HepG2 (cell line): ENCODE results near the gene PRADC1. TPM values are rescaled to one million over a fixed set of nuclear protein-coding genes. Genes with fewer than 3 reads are reported as not detected.

Source experiments
- GABPB1 ChIP-seq: IDR thresholded peaks from 2 replicates; pipeline ENCODE4 v1.6.1; 2016; ENCODE audit warnings: mild to moderate bottlenecking, missing genetic modification reagents, moderate library complexity, missing compliant biosample characterization
- JUN ChIP-seq: sonication (generic); formaldehyde crosslinking; IDR thresholded peaks from 2 replicates; pipeline ENCODE4 v1.4.0; 2020; ENCODE audit warnings: mild to moderate bottlenecking, missing genetic modification reagents
- KLF12 ChIP-seq: sonication (generic); formaldehyde crosslinking; IDR thresholded peaks from 2 replicates; pipeline ENCODE4 v1.4.0; 2020; ENCODE audit warnings: missing genetic modification reagents, borderline replicate concordance
- MED13 ChIP-seq: sonication (generic); formaldehyde crosslinking; IDR thresholded peaks from 2 replicates; pipeline ENCODE4 v1.5.0; 2020; ENCODE audit warnings: missing genetic modification reagents
- REL ChIP-seq: sonication (generic); formaldehyde crosslinking; conservative IDR thresholded peaks from 2 replicates; pipeline ENCODE4 v1.8.0; 2022; ENCODE audit warnings: mild to moderate bottlenecking, missing genetic modification reagents, moderate library complexity
- TMF1 ChIP-seq: sonication (generic); formaldehyde crosslinking; IDR thresholded peaks from 2 replicates; pipeline ENCODE4 v1.8.1; 2022; ENCODE audit warnings: low read depth, missing genetic modification reagents
- ZMYM2 ChIP-seq: sonication (generic); formaldehyde crosslinking; IDR thresholded peaks from 2 replicates; pipeline ENCODE4 v1.8.0; 2022; ENCODE audit warnings: mild to moderate bottlenecking, missing genetic modification reagents
- ZNF230 ChIP-seq: sonication (generic); formaldehyde crosslinking; IDR thresholded peaks from 2 replicates; pipeline ENCODE4 v1.4.0; 2020; ENCODE audit warnings: mild to moderate bottlenecking, missing genetic modification reagents
- ZNF546 ChIP-seq: sonication (generic); formaldehyde crosslinking; conservative IDR thresholded peaks from 2 replicates; pipeline ENCODE4 v1.8.1; 2023; ENCODE audit warnings: mild to moderate bottlenecking, missing genetic modification reagents
- ZNF569 ChIP-seq: sonication (generic); formaldehyde crosslinking; IDR thresholded peaks from 2 replicates; pipeline ENCODE4 v1.5.0; 2020; ENCODE audit warnings: mild to moderate bottlenecking, missing genetic modification reagents, moderate library complexity, borderline replicate concordance
- ZNF615 ChIP-seq: sonication (generic); formaldehyde crosslinking; IDR thresholded peaks from 2 replicates; pipeline ENCODE4 v1.5.0; 2020; ENCODE audit warnings: mild to moderate bottlenecking, missing genetic modification reagents, borderline replicate concordance
- polyA plus RNA-seq, 8 experiments: library from polyadenylated mRNA; depleted of rRNA in 3 of 8; stranded (reverse) in 7 of 8; unstranded in 1 of 8; fragments of >200 nt; fragmentation: Illumina TruSeq in 4 of 8; extraction: Trizol in 4 of 8; gene quantifications; 2 replicates each; pipeline versions ENCODE4 v1.2.1 to v1.2.3, GENCODE V29; 2011 to 2016; ENCODE audit warnings: low read depth in 4 of 8, missing spikeins in 1 of 8, mixed read lengths in 1 of 8; ENCODE audit not compliant: insufficient read depth in 1 of 8
- total RNA-seq, 5 experiments: library from RNA; depleted of rRNA; stranded (reverse); fragments of >200 nt; fragmentation: Illumina TruSeq; extraction: Trizol; gene quantifications; 2 replicates each; pipeline ENCODE4 v1.2.3, GENCODE V29; 2016; ENCODE audit warnings: low read depth in 1 of 5
- TF ChIP-seq, protein P1 (sequence below): sonication (generic); formaldehyde crosslinking; IDR thresholded peaks from 2 replicates; pipeline ENCODE4 v1.4.0; 2020; ENCODE audit warnings: missing genetic modification reagents
- TF ChIP-seq, protein P2 (sequence below): sonication (generic); formaldehyde crosslinking; IDR thresholded peaks from 2 replicates; pipeline ENCODE4 v1.4.0; 2020; ENCODE audit warnings: missing genetic modification reagents
- TF ChIP-seq, protein P3 (sequence below): IDR thresholded peaks from 2 replicates; pipeline ENCODE4 v1.6.1; 2016; ENCODE audit warnings: low read depth
- TF ChIP-seq, protein P4 (sequence below): sonication (generic); formaldehyde crosslinking; IDR thresholded peaks from 2 replicates; pipeline ENCODE4 v1.8.1; 2023; ENCODE audit warnings: mild to moderate bottlenecking, missing genetic modification reagents
- TF ChIP-seq, protein P5 (sequence below): sonication (generic); formaldehyde crosslinking; IDR thresholded peaks from 2 replicates; pipeline ENCODE4 v1.4.0; 2020; ENCODE audit warnings: mild to moderate bottlenecking, missing genetic modification reagents, borderline replicate concordance
- TF ChIP-seq, protein P6 (sequence below): sonication (generic); formaldehyde crosslinking; IDR thresholded peaks from 2 replicates; pipeline ENCODE4 v1.5.0; 2020; ENCODE audit warnings: missing genetic modification reagents

PRADC1 gene
- total and polyA plus RNA-seq, 2 of the 13 experiments (the other 11 are each of a cell fraction or from before 2014, with no cell fraction given), result 12.1 to 37.2 TPM

DNA sequence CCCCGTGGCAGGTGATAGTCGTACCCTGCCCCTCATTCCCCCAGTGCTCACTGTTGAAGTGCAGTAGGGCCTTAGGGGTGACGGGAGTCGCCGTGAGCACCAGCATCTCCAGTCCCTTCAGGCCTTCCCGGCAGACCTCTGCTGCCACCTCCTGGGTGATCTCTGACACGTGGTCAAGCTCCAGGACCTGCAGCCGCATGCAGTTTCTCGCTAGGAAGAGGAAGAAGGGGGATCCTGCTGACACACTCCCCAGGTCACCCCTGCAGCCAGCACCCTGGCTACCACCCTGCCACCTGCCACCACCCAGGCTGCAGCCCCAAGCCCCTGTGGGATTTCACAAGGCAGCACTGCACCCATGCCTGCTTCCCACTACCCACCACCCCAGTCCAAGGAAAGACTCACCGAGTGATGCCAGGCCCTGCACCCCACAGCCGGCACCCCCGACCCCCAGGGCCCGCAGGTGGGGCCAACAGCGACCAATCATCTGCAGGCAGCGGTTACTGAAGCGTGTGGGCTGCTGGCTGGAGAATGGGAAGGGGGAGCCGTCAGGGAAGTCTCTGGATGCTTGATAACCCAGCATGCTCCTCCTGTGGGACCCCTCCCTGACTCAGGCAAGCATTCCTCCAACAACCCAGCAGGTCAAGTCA lies 27.4 kb upstream of the PRADC1 start (continued):
- TF ChIP-seq, protein P1, sequence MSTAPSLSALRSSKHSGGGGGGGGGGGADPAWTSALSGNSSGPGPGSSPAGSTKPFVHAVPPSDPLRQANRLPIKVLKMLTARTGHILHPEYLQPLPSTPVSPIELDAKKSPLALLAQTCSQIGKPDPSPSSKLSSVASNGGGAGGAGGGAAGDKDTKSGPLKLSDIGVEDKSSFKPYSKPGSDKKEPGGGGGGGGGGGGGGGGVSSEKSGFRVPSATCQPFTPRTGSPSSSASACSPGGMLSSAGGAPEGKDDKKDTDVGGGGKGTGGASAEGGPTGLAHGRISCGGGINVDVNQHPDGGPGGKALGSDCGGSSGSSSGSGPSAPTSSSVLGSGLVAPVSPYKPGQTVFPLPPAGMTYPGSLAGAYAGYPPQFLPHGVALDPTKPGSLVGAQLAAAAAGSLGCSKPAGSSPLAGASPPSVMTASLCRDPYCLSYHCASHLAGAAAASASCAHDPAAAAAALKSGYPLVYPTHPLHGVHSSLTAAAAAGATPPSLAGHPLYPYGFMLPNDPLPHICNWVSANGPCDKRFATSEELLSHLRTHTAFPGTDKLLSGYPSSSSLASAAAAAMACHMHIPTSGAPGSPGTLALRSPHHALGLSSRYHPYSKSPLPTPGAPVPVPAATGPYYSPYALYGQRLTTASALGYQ, result no peak
- TF ChIP-seq ZNF546 (CRISPR knock-in tag), result no peak
- no peak for TF ChIP-seq ZNF615 (CRISPR knock-in tag)
- TF ChIP-seq REL (CRISPR knock-in tag), result no peak
- TF ChIP-seq, protein P2, sequence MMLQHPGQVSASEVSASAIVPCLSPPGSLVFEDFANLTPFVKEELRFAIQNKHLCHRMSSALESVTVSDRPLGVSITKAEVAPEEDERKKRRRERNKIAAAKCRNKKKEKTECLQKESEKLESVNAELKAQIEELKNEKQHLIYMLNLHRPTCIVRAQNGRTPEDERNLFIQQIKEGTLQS (CRISPR knock-in tag), result no peak
- TF ChIP-seq, protein P3, sequence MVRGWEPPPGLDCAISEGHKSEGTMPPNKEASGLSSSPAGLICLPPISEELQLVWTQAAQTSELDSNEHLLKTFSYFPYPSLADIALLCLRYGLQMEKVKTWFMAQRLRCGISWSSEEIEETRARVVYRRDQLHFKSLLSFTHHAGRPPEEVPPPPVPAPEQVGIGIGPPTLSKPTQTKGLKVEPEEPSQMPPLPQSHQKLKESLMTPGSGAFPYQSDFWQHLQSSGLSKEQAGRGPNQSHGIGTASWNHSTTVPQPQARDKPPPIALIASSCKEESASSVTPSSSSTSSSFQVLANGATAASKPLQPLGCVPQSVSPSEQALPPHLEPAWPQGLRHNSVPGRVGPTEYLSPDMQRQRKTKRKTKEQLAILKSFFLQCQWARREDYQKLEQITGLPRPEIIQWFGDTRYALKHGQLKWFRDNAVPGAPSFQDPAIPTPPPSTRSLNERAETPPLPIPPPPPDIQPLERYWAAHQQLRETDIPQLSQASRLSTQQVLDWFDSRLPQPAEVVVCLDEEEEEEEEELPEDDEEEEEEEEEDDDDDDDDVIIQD (CRISPR knock-in tag), result no peak
- TF ChIP-seq GABPB1 (CRISPR knock-in tag), result peak; percentile 23; the same call in 1 of the 2 replicates
- TF ChIP-seq, protein P4, sequence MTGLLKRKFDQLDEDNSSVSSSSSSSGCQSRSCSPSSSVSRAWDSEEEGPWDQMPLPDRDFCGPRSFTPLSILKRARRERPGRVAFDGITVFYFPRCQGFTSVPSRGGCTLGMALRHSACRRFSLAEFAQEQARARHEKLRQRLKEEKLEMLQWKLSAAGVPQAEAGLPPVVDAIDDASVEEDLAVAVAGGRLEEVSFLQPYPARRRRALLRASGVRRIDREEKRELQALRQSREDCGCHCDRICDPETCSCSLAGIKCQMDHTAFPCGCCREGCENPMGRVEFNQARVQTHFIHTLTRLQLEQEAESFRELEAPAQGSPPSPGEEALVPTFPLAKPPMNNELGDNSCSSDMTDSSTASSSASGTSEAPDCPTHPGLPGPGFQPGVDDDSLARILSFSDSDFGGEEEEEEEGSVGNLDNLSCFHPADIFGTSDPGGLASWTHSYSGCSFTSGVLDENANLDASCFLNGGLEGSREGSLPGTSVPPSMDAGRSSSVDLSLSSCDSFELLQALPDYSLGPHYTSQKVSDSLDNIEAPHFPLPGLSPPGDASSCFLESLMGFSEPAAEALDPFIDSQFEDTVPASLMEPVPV, result no peak
- TF ChIP-seq ZNF230 (CRISPR knock-in tag), result no peak
- no peak for TF ChIP-seq KLF12 (CRISPR knock-in tag)
- no peak for TF ChIP-seq ZNF569 (CRISPR knock-in tag)
- TF ChIP-seq MED13 (CRISPR knock-in tag), result no peak
- TF ChIP-seq TMF1 (CRISPR knock-in tag), result no peak
- TF ChIP-seq JUN (CRISPR knock-in tag), result no peak
- TF ChIP-seq, protein P5, sequence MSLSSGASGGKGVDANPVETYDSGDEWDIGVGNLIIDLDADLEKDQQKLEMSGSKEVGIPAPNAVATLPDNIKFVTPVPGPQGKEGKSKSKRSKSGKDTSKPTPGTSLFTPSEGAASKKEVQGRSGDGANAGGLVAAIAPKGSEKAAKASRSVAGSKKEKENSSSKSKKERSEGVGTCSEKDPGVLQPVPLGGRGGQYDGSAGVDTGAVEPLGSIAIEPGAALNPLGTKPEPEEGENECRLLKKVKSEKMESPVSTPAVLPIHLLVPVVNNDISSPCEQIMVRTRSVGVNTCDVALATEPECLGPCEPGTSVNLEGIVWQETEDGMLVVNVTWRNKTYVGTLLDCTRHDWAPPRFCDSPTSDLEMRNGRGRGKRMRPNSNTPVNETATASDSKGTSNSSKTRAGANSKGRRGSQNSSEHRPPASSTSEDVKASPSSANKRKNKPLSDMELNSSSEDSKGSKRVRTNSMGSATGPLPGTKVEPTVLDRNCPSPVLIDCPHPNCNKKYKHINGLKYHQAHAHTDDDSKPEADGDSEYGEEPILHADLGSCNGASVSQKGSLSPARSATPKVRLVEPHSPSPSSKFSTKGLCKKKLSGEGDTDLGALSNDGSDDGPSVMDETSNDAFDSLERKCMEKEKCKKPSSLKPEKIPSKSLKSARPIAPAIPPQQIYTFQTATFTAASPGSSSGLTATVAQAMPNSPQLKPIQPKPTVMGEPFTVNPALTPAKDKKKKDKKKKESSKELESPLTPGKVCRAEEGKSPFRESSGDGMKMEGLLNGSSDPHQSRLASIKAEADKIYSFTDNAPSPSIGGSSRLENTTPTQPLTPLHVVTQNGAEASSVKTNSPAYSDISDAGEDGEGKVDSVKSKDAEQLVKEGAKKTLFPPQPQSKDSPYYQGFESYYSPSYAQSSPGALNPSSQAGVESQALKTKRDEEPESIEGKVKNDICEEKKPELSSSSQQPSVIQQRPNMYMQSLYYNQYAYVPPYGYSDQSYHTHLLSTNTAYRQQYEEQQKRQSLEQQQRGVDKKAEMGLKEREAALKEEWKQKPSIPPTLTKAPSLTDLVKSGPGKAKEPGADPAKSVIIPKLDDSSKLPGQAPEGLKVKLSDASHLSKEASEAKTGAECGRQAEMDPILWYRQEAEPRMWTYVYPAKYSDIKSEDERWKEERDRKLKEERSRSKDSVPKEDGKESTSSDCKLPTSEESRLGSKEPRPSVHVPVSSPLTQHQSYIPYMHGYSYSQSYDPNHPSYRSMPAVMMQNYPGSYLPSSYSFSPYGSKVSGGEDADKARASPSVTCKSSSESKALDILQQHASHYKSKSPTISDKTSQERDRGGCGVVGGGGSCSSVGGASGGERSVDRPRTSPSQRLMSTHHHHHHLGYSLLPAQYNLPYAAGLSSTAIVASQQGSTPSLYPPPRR (CRISPR knock-in tag), result no peak
- TF ChIP-seq ZMYM2, result no peak
- TF ChIP-seq, protein P6, sequence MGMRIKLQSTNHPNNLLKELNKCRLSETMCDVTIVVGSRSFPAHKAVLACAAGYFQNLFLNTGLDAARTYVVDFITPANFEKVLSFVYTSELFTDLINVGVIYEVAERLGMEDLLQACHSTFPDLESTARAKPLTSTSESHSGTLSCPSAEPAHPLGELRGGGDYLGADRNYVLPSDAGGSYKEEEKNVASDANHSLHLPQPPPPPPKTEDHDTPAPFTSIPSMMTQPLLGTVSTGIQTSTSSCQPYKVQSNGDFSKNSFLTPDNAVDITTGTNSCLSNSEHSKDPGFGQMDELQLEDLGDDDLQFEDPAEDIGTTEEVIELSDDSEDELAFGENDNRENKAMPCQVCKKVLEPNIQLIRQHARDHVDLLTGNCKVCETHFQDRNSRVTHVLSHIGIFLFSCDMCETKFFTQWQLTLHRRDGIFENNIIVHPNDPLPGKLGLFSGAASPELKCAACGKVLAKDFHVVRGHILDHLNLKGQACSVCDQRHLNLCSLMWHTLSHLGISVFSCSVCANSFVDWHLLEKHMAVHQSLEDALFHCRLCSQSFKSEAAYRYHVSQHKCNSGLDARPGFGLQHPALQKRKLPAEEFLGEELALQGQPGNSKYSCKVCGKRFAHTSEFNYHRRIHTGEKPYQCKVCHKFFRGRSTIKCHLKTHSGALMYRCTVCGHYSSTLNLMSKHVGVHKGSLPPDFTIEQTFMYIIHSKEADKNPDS (CRISPR knock-in tag), result 0 out of 2 replicates have a peak, but pooled peaks have one; percentile 66
